GM21423 (cell line): ENCODE data around the gene MIER3.

Experiments
- ATAC-seq: cut with Tn5 transposase; IDR thresholded peaks from one replicate; pipeline ENCODE4 v1.9.1; 2021; ENCODE audit warnings: mild to moderate bottlenecking, moderate library complexity; ENCODE audit not compliant: unreplicated experiment

Gene MIER3

GRCh38 chr5:56900858-56901578, 50.9 kb downstream of the MIER3 start:
- no peak for ATAC-seq

- no peak for ATAC-seq
Observed at GRCh38 chr5:56900395-56900794, 51.5 kb downstream of the MIER3 start.

- ATAC-seq: no peak
Observed at GRCh38 chr5:56898213-56898612, 53.7 kb downstream of the MIER3 start.

GRCh38 chr5:56896763-56897162, 55.2 kb downstream of the MIER3 start:
- ATAC-seq: no peak

DNA sequence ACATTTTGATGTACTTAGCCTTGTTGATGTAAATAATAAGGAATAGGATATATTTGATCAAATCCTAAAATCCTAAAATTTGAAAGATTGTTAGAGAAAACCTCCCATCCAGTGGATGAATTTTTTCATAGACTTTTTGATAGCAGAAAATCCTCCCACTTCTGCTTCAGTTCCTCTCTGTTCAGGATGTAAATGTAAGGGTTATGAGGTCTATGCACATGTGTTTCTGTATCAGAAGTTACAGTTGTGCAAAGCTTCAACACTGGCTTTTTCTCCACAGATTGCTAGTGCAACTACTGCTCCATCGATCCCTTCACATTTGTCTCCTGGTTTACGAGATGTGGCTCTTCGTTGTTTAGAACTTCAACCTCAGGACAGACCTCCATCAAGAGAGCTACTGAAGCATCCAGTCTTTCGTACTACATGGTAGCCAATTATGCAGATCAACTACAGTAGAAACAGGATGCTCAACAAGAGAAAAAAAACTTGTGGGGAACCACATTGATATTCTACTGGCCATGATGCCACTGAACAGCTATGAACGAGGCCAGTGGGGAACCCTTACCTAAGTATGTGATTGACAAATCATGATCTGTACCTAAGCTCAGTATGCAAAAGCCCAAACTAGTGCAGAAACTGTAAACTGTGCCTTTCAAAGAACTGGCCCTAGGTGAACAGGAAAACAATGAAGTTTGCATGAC, 58.5 kb downstream of the MIER3 start:
- ATAC-seq: no peak

DNA sequence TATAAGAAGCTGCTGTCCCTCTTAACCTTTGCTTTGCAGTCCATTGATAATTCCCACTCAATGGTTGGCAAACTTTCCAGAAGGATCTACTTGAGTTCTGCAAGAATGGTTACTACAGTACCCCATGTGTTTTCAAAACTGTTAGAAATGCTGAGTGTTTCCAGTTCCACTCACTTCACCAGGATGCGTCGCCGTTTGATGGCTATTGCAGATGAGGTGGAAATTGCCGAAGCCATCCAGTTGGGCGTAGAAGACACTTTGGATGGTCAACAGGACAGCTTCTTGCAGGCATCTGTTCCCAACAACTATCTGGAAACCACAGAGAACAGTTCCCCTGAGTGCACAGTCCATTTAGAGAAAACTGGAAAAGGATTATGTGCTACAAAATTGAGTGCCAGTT, 70.4 kb downstream of the MIER3 start:
- ATAC-seq: no peak

DNA sequence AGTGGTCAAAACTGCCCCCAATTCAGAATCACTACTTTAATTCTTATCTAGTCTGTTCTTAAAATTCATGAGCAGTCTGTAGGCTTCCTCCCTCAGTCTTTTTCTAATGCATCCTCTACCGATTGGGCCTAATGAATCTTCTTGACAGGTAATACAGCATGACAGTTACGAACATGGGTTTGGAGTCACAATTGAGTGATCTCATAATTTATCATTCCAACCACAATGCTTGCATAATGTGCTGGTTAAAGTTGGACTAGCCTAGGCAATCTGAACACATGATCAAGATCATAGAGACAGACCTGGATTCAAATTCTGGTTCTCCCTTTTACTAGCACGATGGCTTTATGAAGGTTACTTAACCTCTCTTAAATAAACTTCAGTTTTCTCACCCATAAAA, 75.6 kb downstream of the MIER3 start:
- no peak for ATAC-seq

- no peak for ATAC-seq
Observed at GRCh38 chr5:56873056-56873455, 78.9 kb downstream of the MIER3 start.

GRCh38 chr5:56871777-56872176, 80.1 kb downstream of the MIER3 start:
- ATAC-seq: no peak
